ES-I3 (cell line): ENCODE measurements around the gene POLK.
A peak's percentile ranks its signal among the peaks of the same experiment; 100 is the strongest.
"Not testable (repeated sequence)": the region's sequence is repeated elsewhere in the genome, so short reads cannot be mapped to it uniquely, and the experiment has no call there.

Experiments used
- H3K36me3 ChIP-seq: 2 replicates; pipeline ENCODE4 v1.6.1; 2013; ENCODE audit warnings: mild to moderate bottlenecking, low read length, control low read depth, moderate library complexity; ENCODE audit not compliant: insufficient read depth
- H3K4me1 ChIP-seq: 2 replicates; pipeline ENCODE4 v1.6.1; 2013; ENCODE audit warnings: mild to moderate bottlenecking, control low read depth, low read length; ENCODE audit not compliant: insufficient read depth
- H3K9ac ChIP-seq: 2 replicates; pipeline ENCODE4 v1.6.1; 2013; ENCODE audit warnings: low read depth, mild to moderate bottlenecking, low read length, moderate library complexity
- H3K9me3 ChIP-seq: 2 replicates; pipeline ENCODE4 v1.6.1; 2013; ENCODE audit warnings: mild to moderate bottlenecking, low read length, moderate library complexity; ENCODE audit not compliant: control insufficient read depth, insufficient read depth

Gene POLK

GRCh38 chr5:75491621-75492020 lies 20.1 kb upstream of the POLK start:
- Histone ChIP-seq H3K9me3 (no peaks in the 10 kb centered on the region; the same call in 1 of the 2 replicates), H3K36me3 (no peaks in the 10 kb centered on the region), H3K9ac (no peak overlapping the region), H3K4me1 (peaks cover 3% of the 10 kb centered on the region; the same call in 1 of the 2 replicates)

- Histone ChIP-seq H3K9me3 (peaks cover 4% of the 10 kb centered on the region; the same call in 1 of the 2 replicates), H3K36me3 (peaks cover 3% of the 10 kb centered on the region; the same call in 1 of the 2 replicates), H3K9ac (no peak overlapping the region), H3K4me1 (peaks cover 8% of the 10 kb centered on the region; the same call in 1 of the 2 replicates)
Measured at GRCh38 chr5:75496026-75496425, 15.7 kb upstream of the POLK start.

DNA sequence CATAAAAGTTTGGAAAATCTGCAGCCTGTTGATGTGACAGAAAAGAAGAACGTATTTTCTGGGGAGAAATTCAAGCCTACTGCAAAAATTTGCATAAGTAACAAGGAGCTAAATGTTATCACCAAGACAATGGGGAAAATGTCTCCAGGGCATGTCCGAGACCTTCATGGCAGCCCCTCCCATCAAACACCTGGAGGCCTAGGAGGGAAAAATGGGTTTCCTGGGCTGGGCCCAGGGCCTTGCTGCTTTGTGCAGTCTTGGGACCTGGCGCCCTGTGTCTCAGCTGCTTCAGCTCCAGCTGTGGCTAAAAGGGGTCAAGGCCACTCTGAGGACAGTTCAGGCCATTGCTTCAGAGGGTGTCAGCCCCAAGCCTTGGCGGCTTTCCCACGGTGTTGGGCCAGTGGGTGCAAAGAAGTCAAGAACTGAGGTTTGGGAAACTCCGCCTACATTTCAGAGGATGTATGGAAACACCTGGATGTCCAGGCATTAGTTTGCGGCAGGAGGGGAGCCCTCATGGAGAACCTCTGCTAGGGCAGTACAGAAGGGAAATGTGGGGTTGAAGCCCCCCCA lies 13.4 kb upstream of the POLK start:
- Histone ChIP-seq H3K9ac (no peak overlapping the region), H3K36me3 (peaks cover 3% of the 10 kb centered on the region; the same call in 1 of the 2 replicates), H3K9me3 (peaks cover 4% of the 10 kb centered on the region; the same call in 1 of the 2 replicates), H3K4me1 (peaks cover 8% of the 10 kb centered on the region; the same call in 1 of the 2 replicates)

- not testable (repeated sequence) for H3K4me1 ChIP-seq, H3K9ac ChIP-seq, H3K9me3 ChIP-seq, H3K36me3 ChIP-seq
Measured at GRCh38 chr5:75498875-75499274, 12.8 kb upstream of the POLK start.

DNA sequence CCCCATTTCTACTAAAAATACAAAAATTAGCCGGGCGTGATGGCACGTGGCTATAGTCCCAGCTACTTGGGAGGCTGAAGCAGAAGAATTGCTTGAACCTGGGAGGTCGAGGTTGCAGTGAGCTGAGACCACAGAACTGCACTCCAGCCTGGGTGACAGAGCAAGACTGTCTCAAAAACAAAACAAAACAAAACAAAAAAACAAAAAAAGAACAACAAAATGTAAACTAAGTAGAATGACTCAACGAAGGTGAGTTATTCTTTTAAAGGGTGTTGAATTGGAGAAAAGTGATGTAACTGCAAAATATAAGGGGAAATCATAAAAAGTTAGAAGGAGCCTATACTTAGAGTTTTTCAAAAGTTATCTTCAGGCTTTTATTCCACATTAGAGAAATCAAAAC lies 6.6 kb upstream of the POLK start:
- not testable (repeated sequence) for H3K4me1 ChIP-seq, H3K36me3 ChIP-seq, H3K9ac ChIP-seq, H3K9me3 ChIP-seq

DNA sequence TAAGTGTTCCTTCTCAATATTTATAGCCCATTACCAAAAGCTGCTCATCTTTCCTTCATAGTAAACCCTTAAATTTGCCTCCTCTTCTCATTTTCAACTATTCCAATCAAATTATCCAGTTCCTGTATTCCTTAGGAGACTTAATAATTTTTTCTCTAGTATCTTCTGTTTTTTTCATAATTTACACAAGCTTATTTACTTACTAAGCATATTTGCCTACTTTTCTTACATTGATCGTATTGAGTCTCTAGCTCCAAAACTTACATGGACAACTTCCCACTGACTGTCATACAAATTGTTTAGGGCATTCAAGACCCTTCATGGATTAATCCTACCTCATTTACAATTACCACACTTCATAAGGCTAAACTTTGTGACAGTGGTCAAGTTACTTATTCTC lies 3.9 kb upstream of the POLK start:
- Histone ChIP-seq H3K9ac (no peak overlapping the region), H3K4me1 (no peaks in the 10 kb centered on the region; the same call in 1 of the 2 replicates), H3K36me3 (no peaks in the 10 kb centered on the region), H3K9me3 (no peaks in the 10 kb centered on the region)

- H3K4me1 ChIP-seq, result peaks cover 6% of the 10 kb centered on the region
- H3K9ac ChIP-seq, result peak overlapping the region; percentile 81
- H3K9me3 ChIP-seq, result no peaks in the 10 kb centered on the region
- no peaks in the 10 kb centered on the region for H3K36me3 ChIP-seq
Measured at GRCh38 chr5:75509546-75509945, 2.1 kb upstream of the POLK start.

GRCh38 chr5:75509956-75510355 lies 1.7 kb upstream of the POLK start:
- Histone ChIP-seq H3K4me1 (peaks cover 6% of the 10 kb centered on the region), H3K36me3 (no peaks in the 10 kb centered on the region), H3K9me3 (no peaks in the 10 kb centered on the region), H3K9ac (peak overlapping the region; percentile 81)

- H3K36me3 ChIP-seq, result no peaks in the 10 kb centered on the region
- H3K9ac ChIP-seq, result peak overlapping the region; percentile 81
- no peaks in the 10 kb centered on the region for H3K9me3 ChIP-seq
- peaks cover 6% of the 10 kb centered on the region for H3K4me1 ChIP-seq
Measured at GRCh38 chr5:75510417-75510835, 1.3 kb upstream of the POLK start.

DNA sequence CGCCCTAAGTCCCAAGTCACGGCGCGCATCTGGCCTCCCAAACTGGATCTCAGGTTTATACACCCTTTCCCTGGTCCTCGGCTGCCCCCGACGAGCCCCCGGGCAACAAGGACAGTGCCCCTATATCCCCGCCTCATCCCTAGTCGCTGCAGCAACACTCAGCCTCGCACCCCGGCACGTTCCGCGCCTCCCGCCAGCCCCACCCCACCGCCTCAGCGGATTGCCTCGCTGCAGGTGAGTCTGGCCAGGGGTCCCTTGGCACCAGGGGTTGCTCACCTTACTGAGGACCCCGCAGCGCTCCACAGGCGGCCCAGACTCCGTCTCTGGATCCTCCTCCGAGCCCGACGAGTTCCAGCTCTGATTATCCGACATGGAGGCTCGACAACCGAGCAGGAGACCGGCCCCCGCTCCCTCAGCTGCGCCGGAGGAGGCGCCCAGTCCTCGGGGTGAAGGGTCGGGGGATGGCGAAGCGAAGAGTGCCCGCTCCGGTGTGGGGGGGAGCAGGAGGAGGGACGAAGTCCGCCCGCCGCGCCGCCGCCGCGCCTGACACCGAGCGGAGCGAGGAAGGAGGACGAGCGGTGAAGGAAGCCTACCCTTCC lies 756 bp upstream of the POLK start:
- peaks cover 6% of the 10 kb centered on the region for H3K4me1 ChIP-seq
- no peaks in the 10 kb centered on the region for H3K9me3 ChIP-seq
- H3K36me3 ChIP-seq, result no peaks in the 10 kb centered on the region
- peak overlapping the region; percentile 81 for H3K9ac ChIP-seq

DNA sequence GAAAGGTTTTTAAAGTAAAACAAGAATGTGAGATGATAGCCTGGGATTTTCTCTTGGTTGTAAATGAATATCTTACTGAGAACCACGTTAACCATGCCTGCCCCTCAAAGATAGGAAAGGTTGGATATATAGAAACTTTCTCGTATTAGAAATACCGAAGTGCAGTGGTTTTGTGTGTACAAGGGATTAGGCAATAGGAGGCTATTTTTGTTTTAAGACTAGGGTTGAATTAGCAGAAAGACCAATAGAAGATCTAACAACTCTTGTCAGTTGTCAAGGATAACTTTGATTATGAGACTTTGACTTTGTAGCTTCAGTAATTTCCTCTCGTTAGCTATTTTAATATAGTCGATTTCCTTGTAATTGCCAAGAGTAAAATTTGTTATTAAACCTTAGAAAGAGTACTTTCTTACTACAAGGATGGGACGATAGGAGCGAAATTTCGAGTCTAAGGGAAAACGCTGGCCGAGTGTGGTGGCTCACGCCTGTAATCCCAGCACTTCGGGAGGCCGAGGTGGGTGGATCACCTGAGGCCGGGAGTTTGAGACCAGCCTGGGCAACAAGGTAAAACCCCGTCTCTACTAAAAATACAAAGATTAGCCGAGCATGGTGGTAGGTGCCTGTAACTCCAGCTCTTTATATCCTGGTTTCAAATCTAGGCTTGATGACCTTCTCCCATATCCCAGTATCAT lies 838 bp downstream of the POLK start:
- peak overlapping the region; percentile 68 for H3K9ac ChIP-seq
- no peaks in the 10 kb centered on the region for H3K9me3 ChIP-seq
- peaks cover 6% of the 10 kb centered on the region for H3K4me1 ChIP-seq
- no peaks in the 10 kb centered on the region for H3K36me3 ChIP-seq

- H3K9me3 ChIP-seq, result no peaks in the 10 kb centered on the region
- H3K36me3 ChIP-seq, result no peaks in the 10 kb centered on the region
- peaks cover 6% of the 10 kb centered on the region for H3K4me1 ChIP-seq
- H3K9ac ChIP-seq, result no peak overlapping the region
Measured at GRCh38 chr5:75513841-75514240, 2.1 kb downstream of the POLK start.

DNA sequence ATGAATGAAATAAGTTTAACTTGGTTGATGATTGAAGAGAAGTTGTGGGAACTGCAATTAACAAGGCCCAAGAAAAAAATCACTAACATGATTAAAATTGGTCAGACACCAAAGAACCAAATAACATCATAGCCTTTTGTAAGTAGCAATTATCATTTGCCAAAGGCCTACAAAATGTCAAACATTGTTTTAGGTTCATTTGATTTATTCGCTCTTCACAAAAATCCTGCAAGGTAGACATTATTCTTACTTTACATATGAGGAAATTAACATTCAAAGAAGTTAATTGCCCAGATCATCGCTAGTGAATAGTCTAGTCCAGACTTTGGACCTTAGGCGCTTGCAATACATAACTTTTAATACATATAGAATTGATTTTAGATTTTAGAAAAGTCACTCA lies 2.6 kb downstream of the POLK start:
- Histone ChIP-seq H3K9ac (no peak overlapping the region), H3K4me1 (peaks cover 6% of the 10 kb centered on the region), H3K9me3 (no peaks in the 10 kb centered on the region), H3K36me3 (no peaks in the 10 kb centered on the region)

DNA sequence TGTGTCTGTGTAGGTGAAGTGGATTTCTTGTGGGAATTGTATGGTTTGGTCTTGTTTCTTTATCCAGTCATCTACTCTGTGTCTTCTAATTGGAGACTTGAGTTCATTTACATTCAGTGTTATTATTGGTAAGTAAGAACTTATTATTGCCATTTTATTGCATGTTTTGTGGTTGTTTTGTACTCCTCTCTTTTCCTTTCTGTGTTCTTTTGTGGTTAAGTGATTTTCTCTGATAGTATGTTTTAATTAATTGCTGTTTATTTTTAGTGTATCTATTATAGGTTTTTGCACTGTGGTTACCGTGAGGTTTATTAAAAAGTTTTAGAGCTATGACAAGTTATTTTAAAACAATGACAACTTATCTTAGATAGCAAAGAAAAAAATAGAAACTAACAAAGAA lies 8.1 kb downstream of the POLK start:
- Histone ChIP-seq H3K9me3 (peaks cover 11% of the 10 kb centered on the region), H3K36me3 (no peaks in the 10 kb centered on the region), H3K4me1 (peaks cover 6% of the 10 kb centered on the region; the same call in 1 of the 2 replicates), H3K9ac (no peak overlapping the region)

DNA sequence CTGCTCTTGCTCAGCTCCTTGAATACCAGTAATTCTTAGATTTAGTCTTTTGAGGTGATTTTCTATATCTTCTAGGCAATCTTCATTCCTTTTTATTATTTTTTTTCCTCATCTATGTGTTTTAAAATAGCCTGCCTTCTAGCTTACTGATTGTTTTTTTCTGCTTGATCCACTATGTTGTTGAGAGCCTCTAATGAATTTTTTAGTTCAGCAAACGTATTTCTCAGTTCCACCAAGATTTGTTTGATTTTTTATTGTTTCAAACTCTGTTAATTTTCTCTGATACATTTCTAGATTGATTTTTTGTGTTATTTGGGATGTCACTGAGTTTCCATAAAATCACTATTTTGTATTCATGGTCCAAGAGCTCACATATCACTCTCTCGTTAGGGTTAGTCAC lies 9.5 kb downstream of the POLK start:
- peaks cover 6% of the 10 kb centered on the region; the same call in 1 of the 2 replicates for H3K4me1 ChIP-seq

More for the DNA sequence above, 9.5 kb downstream of the POLK start:
- H3K9me3 ChIP-seq, result peaks cover 11% of the 10 kb centered on the region
- no peaks in the 10 kb centered on the region for H3K36me3 ChIP-seq
- no peak overlapping the region for H3K9ac ChIP-seq
